GM19452 (cell line): Measurements from ENCODE around the gene WDR20.

Experiments
- ATAC-seq: cut with Tn5 transposase; IDR thresholded peaks from one replicate; pipeline ENCODE4 v1.9.1; 2021; ENCODE audit not compliant: unreplicated experiment

The WDR20 gene

DNA sequence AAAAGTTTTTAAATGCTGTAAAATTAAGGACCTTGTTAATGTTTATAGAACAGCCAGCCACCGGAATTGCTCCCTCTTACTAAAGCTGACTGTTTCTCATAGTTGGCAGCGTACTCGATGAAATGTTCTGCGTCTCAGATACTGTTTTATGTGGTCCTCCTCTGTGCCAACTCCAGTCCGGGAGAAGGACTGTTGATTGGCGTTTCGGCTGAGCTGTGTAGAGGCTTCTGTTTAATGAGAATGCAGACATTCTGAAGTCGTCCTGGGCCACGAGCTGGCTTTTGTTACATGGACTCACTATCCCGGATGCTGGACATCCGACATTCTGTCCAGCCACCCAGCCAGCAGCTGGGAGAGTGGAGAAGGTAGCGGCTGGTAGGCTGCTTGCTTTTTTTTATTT, 75.4 kb downstream of the WDR20 start:
- no peak for ATAC-seq

DNA sequence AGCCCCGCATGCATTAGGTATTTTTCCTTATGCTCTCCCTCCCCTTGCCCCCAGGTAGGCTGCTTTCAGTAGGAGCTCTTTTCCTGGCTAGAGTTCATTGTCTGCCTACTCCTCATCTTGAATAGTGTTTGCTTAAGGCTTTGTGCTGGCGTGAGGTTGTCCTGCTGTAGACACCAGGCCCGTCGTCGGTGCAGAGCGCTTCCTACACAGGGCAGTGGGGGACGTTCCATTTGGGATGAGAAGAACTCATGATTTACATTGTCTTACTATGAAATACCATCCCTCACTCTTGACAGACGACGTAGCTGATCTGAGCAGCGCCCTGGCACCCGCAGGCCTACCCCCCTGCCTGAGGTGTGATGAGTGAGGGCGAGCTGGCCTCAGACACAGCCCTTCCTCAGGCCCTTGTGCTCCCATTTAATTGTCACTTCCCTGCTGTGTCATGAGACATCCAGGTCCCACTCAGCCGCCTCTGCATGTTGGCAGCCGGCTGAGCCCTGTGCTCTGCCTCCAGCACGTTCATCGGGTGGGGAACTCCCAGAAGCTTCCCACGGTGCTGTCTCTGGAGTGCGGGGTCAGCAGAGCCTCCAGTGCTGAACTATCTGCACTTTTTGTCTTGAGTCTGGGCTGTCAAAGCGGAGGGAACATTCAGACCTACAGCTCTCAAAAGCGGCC, 76.0 kb downstream of the WDR20 start:
- no peak for ATAC-seq

DNA sequence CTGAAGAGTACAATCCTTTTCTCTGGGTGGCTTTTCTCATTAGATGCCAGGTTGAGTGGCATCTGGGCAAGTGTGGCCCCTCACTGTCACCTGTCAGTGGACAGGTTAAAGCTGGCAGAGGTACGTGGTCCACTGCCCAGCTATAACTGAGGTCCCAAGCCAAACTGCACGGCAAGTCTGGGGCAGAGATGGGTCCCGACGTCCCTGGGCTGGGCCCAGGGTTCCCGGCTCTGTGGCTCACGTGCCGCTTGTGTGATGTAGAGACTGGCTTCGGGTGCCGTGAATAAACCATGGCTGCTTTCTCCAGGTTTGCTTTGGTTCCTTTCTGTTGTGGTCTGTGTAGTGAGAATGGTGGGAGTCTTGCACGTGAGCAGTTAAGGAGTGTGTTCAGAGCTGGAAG, 77.7 kb downstream of the WDR20 start:
- no peak for ATAC-seq

DNA sequence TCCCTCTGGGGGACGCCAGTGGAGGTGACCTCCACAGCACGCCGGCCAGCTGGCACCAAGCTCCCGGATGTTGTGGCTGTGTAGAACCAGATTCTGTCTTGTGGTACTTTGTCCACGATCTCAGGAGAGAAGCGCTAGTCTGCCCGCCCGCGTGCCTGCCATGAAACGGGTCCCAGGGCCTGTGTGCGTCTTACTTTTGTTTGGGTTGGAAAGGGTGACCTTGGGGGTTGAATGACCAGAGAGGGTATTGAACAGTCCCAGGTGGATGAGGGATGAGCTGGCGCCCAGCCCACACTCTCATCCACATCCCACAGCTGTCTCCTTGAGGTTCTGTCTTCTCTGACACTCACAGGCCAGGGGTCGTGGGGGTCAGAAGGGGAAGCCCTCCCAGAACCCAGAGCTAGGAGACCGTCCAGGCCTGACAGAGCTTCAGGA, 78.3 kb downstream of the WDR20 start:
- ATAC-seq, result no peak

DNA sequence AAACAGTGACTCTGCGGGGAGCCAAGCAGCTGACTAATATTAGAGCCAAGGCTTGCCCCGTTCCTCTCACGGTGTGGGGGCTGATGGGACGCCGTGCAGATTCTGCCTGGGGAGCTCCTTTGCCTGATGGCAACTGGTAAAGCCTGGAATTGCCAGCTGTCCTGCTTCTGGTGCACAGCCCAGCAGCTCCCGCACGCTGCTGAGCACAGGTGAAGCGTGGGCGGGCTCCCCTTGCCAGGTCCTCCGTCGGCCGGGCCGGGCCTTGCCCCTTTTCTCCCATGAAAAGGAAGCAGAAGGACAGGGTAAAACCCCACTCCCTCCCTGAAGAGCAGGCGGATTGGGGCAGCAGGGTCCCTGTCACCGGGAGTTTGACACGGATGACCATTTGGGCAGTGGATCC, 79.0 kb downstream of the WDR20 start:
- ATAC-seq, result no peak

DNA sequence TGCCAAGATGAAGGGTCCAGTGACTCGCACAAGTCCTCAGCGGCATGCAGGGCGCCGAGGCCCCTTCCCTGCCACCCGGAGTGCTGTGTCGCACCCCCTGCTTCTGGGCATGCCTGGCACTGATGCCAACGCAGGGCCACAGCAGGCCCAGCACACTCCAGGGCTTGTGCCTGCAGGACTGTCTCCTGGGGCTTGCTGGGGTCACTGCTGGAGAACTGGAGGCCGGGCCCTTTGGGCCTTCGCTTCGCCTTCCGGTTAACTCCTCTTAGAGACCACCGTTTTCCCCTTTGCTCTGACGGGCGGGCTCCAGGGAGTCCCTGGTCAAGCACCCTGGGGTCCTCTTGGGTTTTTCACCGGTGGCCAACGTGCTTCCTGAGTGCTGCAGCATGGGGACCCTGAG, 79.6 kb downstream of the WDR20 start:
- ATAC-seq, result no peak

DNA sequence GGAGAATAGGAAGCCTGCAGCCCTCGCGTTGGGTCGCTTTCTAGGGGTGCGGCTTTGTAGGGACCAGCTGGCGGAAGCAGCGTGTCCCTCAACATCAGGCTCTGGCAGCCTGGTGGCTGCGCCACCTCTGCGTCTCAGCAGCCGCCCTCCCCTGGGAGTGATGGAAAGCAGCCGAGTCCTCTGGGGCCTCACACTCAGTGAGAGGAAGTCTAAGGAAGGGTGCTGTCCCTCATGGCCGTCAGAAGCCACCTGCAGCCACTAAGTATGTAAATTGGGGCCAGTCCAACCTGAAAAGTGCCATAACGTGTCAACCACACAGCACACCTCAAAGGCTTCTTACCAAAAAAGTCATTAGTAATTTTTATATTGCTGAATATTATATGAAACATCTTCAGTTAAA, 80.3 kb downstream of the WDR20 start:
- ATAC-seq, result peak; percentile 98

DNA sequence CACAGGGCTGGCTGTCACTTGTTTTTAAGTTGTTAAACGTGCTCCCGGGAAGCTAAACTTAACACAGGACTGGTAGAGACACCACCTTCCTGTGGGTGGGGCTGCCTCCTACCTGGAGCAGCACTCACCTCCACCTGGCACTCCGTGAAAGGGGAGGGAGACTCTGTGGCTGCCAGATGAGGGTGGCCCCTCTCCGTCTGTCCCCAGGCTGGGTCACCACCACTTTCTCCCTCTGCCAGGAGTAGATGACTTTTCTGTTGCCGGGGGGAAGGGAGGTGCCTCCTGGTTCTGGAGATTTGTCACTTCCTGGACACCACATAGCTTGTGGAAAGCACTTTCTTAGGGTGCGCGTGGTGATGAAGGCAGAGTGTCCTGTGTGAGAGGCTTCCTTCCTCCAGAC, 81.3 kb downstream of the WDR20 start:
- no peak for ATAC-seq

DNA sequence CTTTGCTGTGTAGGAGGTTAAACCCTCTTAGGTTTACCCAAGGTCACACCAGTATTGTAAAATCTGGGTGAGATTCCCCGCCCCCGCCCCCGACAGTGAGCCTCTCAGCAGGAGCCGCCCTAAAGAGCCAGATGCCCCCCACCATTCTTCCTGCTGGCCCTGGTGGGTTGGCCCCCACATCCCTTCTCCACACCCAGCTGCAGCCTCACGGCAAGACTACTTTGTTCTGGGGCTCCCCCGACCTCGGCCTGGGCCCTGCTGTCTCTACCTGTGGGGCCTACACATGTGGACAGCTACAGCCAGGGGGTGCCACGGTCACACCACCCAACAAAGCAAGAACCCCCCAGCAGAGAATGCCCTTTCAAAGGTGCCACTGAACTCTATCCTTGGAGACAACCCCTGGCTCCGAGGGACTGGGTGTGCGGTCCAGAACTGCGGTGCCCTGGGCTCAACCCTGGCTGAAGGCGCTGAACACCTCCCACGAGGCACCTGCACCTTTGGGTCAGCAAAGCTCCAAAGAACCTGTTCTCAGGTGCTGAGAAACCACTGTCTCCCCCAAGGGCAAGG, 82.4 kb downstream of the WDR20 start:
- ATAC-seq, result no peak

DNA sequence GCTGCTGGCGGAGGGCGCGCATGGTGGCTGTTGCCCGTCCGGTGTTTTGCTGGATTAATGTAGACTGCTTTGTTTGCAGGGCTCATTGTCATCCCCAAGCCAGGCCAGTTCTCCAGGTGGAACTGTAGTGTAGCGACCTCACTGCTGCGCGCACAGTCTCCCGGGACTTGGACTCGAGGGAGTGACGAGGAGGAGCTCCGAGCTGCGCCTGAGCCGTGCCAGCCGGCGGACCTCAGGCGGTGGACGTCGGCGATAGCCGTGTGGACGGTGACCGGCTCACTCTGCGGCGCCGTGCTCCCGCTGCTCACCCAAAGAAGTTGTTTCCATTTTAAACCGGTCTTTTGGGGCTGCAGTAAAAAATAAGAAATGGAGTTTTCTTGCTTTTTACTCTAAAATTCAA, 83.1 kb downstream of the WDR20 start:
- no peak for ATAC-seq

DNA sequence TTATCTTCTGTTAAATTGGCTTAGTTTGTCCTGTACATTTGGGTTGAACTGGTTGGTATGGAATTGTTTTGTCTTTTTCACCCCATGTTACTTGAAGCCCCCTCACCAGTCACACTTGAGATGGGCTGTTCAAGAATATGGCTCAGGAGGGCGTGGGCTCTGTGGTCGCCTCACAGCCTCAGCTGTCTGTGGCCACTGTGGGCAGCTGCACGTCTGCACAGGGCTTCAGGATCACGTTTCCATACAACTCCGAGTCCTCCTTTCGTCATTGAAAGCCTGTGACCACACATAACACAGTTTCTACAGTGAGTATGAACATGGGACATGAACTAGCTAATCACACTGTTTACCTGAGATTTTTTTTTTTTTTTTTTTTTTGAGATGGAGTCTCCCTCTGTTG, 84.0 kb downstream of the WDR20 start:
- no peak for ATAC-seq

DNA sequence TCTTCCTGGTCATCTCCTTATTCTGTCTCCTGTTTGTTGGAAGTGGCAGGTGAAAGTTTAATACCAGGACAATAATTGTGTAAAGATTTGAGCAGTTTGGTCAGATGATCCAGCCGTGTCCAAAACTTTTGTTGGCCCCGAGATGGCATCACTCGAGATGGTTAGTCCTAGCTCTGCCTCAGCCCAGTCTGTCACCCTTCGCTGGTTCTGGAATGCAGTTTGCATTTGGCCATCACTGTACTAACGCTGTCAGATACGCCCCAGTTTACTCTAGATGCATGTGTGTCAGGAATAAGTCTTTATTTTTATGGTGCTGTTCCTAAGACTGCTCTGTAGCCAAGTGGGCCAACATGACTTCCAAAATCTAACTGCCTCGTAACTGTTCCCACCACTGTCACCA, 85.7 kb downstream of the WDR20 start:
- no peak for ATAC-seq

DNA sequence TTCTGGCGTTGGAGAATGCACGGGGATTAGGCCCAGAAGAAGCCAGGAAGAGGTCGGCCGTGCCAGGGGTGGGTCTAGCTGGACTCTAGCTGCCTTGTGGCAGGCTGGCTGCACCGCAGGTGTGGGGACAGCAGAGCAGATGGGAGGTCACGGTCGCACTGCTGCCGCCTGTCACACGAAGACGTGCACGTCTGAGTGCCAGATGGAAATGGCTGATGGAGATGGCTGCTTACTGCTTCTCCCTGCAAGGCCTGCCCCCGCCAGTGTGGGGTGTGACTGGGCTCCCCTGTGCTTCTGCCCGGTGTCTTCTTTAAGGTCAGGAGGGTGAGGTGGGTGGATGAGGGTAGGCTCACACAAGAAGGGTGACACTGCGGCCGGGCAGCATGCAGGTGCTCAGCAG, 86.2 kb downstream of the WDR20 start:
- ATAC-seq, result no peak

DNA sequence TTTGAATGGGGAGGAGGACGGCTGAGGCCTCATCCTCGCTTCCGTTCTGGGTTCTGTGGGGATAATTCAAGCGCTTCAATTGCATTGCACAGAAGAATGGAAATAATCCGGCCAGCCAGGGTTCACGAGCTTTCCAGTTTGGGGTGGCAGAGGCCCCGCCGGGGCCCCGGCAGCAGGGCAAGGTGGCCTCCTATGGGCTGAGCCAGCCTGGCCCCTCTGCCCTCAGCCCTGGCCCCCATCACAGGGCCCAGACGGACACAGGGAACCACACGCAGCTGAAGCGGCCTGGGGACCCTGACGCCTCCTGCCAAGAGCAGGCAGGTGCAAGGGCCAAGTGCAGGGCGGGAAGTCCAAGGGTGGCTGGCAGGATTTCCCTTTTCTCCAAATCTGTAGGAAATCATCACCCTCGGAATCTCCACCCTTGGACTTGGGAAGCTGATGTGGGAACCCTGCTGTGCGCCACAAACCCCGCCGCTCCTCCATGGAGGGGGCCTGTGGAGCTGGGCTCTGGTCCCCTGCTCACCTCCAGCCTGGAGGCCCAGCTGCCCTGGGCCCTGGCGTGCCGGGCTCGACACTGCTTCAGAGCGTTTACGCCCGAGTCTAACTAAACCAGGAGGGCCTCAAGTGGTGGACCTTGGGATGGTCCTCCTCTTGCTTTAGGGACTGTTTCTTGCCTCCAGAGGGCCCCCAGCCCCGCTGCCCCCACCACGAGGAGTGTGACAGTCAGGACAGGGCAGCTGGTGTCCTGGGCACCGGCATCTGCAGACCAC, 86.8 kb downstream of the WDR20 start:
- ATAC-seq, result no peak

DNA sequence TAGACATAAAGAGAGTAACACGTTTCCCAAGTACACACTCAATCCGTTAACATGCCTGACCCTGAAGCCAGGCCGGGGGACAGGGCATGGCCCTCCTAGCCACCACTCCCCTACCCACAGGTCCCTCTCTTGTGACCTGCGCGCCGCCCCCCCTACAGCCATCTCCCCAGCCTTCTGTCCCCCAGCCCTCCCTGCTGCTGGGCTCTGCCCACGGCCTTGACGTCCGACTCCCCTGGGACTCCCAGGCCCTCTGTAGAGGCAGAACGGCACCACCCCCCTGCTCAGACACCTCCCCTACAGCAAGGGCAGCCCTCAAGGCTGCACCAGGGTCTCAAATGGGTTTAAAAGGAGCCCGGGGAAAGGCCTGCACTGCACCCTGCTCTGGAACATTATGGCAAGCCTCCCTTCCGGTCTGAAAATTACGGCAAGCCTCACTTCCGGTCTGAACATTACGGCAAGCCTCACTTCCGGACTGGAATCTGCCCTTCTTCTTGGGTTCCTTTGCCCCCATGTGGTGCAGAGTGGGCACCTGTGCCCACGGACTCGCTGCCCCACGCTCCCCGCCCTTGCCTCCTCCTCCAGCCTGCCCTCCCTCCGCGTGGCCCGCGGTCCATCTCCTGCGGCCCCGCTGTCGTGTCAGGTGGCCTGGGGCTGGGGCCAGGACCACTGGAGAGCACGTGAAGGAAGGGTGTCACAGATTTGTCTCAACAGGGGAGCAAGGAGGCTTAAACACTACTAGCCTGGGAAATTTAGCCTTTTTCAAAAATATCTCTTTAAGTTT, 87.7 kb downstream of the WDR20 start:
- ATAC-seq, result no peak

DNA sequence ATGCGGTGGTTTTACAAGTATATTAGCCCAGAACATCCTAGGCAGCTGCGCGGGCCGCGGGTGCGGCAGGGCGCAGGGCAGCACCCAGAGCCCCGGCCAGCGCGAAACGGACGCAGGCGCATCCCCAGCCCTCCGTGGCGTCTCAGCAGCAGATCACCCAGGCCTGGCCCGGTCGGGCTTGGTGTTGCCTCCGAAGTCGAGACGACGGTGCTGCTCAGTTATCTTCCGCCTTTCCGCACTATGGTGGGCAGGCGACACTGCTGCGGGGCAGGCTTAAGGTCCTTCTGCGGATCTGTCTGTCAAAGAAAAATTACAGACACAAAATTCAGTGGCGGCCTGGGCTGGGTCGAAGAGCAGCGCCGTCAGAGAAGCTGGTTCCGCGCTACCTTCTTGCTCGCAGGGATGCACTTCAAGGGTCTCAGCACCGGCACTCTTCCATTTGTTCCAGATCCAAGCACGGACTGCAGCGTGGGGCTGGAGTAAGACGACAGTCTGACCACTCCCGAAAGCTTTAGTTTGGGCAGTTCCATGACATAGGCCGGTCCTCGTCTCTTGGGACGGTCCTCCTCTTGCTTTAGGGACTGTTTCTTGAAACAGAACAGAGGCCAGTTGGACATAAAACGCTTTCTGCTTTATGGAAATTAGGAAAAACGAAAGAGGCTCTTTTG, 89.5 kb downstream of the WDR20 start:
- no peak for ATAC-seq

DNA sequence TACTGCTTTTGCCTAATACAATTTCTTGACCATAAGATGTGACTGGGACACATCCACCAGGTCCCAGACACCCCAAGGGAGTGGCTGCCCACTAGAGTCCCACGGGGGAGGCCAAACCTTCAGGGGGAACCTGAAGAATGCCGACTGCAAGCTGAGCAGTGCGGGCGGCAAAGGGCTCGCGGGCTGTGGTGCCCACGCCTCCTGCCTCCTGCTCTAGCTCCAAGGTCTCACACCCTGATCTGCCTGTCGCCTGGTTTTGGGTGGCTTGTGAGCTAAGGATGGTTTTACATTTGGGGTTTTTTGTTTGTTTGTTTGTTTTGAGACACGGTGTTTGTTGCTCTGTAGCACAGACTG, 90.0 kb downstream of the WDR20 start:
- no peak for ATAC-seq

DNA sequence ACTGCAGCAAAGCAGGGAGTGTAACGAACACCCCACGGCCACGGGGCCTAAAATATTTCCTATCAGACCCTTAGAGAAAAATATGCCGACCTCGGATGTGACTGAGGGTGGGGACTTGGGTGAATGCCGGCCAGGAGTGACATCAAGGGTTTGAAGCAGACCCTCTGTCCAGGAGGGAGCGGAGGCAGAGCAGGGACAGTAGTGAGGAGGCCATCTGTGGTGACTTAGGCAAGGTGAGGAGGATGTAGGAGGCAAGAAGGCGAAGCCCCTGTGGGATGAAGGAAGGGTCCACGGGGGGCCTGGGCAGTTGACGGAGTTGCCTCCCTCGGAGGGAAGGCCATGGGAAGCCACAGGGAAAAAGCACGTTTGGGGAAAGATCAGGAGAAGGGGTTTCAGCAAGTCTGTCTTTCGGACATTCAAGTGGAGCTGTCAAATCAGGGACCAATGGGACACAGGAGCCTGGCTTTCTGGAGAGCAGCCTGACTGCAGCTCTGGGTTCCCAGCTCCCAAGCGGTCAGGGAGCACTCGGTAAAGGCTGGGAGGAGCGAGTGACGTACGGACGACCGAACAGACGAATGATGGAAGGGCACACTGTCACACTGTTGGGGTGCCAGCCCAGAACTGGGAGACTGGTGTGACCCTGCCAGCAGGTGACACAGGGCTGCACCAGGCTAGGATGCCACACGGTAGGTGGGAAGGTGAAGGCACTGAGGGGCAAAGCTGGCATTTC, 90.9 kb downstream of the WDR20 start:
- ATAC-seq, result no peak

DNA sequence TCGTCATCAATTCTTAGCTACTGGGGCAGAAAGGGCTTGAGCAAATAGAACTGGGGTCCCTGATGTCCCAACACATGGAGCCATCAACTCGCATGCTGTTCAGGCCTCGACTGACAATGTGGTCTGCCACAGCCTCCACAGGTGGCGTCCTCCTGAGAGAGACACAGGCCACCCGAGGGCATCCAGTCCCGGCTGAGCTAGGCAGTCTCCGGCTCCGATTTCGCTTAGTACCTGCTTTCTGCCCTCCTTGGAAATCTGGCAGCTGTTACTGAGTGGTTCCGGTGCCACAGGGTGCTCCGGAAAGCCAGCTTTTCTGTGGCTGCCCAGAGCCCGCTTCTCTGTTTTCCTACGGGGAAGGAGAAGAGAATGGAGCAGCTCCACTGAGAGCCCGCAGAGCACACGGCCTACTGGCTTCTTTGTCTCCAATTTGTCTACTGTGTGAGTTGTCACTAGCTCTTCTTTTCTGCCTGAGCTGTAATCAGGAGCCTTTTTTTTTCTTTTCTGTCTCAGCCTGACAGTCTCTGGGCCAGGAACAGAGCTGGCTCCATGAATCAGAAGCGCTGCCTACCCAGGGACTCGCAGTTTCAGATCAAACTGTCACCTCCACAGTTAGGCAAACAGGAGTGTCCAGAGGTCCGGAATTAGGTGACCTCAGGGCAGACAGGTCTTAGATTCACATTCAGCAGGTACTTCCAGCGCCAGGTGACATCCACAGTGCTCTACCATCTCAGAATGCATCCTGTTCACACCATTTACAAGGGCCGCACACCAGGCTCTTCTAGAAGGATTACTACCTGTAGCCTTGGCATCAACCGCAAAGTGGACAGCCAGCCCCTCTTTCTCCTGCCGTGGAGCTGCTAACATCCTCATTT, 92.0 kb downstream of the WDR20 start:
- no peak for ATAC-seq

DNA sequence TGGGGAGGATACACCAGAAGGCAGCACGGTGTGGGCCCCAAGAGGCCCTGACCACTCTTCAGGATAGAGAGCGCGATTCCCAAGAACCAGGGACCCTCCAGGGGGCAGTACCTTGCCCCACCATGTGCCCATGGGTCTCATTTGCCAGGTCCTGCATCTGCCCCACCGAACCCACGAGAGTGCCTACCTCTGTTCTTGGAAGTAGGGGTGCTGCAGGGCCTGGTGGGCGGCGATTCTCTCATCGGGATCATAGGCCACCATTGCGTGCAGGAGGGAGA, 92.6 kb downstream of the WDR20 start:
- ATAC-seq, result no peak
